Large intestine (tissue), 3 donors: ENCODE results near the gene LRRC1. TPM values are rescaled to one million over a fixed set of nuclear protein-coding genes. Genes with fewer than 3 reads are reported as not detected.

Experiments used
- DNase-seq, 2 donors: peaks; one replicate each; pipeline versions ENCODE4 v3.0.0 to v3.0.0-alpha.2; 2013
- H3K27ac ChIP-seq: one replicate; pipeline ENCODE4 v1.5.1; 2013; ENCODE audit warnings: low read length
- H3K27me3 ChIP-seq: 2 replicates; pipeline ENCODE4 v1.6.1; 2013; ENCODE audit warnings: low read length; ENCODE audit not compliant: control insufficient read depth, insufficient read depth
- H3K36me3 ChIP-seq: 2 replicates; pipeline ENCODE4 v1.6.1; 2013; ENCODE audit warnings: low read length; ENCODE audit not compliant: control insufficient read depth, insufficient read depth
- H3K4me1 ChIP-seq: one replicate; pipeline ENCODE4 v1.6.1; 2013; ENCODE audit warnings: low read length; ENCODE audit not compliant: control insufficient read depth, insufficient read depth
- H3K4me3 ChIP-seq: one replicate; pipeline ENCODE4 v1.5.1; 2013; ENCODE audit warnings: low read length
- H3K9me3 ChIP-seq: one replicate; pipeline ENCODE4 v1.6.1; 2013; ENCODE audit warnings: mild to moderate bottlenecking, low read depth, low read length, moderate library complexity; ENCODE audit not compliant: control insufficient read depth
- WGBS: methylation state at CpG from one replicate; pipeline ENCODE4 v1.1.5; 2013; ENCODE audit warnings: low lambda C conversion rate; ENCODE audit not compliant: insufficient coverage; 5-methylcytosine and 5-hydroxymethylcytosine counted together
- polyA plus RNA-seq: library from polyadenylated mRNA; unstranded; fragments of 120-200 nt; gene quantifications from one replicate; pipeline ENCODE4 v1.2.1, GENCODE V29; 2013

The LRRC1 gene
- polyA plus RNA-seq, 1 donor: 40.6 TPM

GRCh38 chr6:53790886-53791285, 3.9 kb upstream of the LRRC1 start:
- H3K36me3 ChIP-seq: no peaks in the 10 kb centered on the region
- H3K9me3 ChIP-seq: peaks cover 9% of the 10 kb centered on the region
- WGBS: 86% methylated on average over 1 of the region's 2 CpGs
- no peaks in the 10 kb centered on the region for H3K4me1 ChIP-seq
- no peak overlapping the region for H3K4me3 ChIP-seq
- H3K27me3 ChIP-seq: no peaks in the 10 kb centered on the region
- DNase-seq: no peak
- no peak overlapping the region for H3K27ac ChIP-seq

- peak overlapping the region; percentile 96 for H3K27ac ChIP-seq
- no peak overlapping the region for H3K4me3 ChIP-seq
- no CpG with 5 or more reads among the region's 2 CpGs for WGBS
- H3K27me3 ChIP-seq: no peaks in the 10 kb centered on the region
- H3K4me1 ChIP-seq: peaks cover 4% of the 10 kb centered on the region
- no peaks in the 10 kb centered on the region for H3K36me3 ChIP-seq
- peak in 1 of 2 donors; percentile 34 for DNase-seq
- H3K9me3 ChIP-seq: peaks cover 9% of the 10 kb centered on the region
Measured at GRCh38 chr6:53792016-53792415, 2.8 kb upstream of the LRRC1 start.

- H3K4me1 ChIP-seq: peaks cover 13% of the 10 kb centered on the region
- no peaks in the 10 kb centered on the region for H3K36me3 ChIP-seq
- DNase-seq: no peak
- H3K27ac ChIP-seq: peak overlapping the region; percentile 96
- H3K9me3 ChIP-seq: peaks cover 9% of the 10 kb centered on the region
- 21% methylated on average over 2 of the region's 3 CpGs for WGBS
- peak overlapping the region; percentile 70 for H3K4me3 ChIP-seq
- H3K27me3 ChIP-seq: no peaks in the 10 kb centered on the region
Measured at GRCh38 chr6:53792973-53793317, 1.9 kb upstream of the LRRC1 start.

- Histone ChIP-seq H3K27ac (peak overlapping the region; percentile 96), H3K27me3 (no peaks in the 10 kb centered on the region), H3K9me3 (peaks cover 7% of the 10 kb centered on the region), H3K36me3 (no peaks in the 10 kb centered on the region), H3K4me3 (peak overlapping the region; percentile 70), H3K4me1 (peaks cover 13% of the 10 kb centered on the region)
- DNase-seq: peak; percentile 67 to 86
- 0% methylated on average over 3 of the region's 25 CpGs for WGBS
Measured at GRCh38 chr6:53793318-53794136, 1.3 kb upstream of the LRRC1 start.

- peak; percentile 69 to 92 for DNase-seq
- Histone ChIP-seq H3K4me3 (peak overlapping the region; percentile 70), H3K9me3 (peaks cover under 1% of the 10 kb centered on the region), H3K27me3 (no peaks in the 10 kb centered on the region), H3K36me3 (no peaks in the 10 kb centered on the region), H3K4me1 (peaks cover 13% of the 10 kb centered on the region), H3K27ac (peak overlapping the region; percentile 96)
- WGBS: no CpG with 5 or more reads among the region's 27 CpGs
Measured at GRCh38 chr6:53794137-53794719, 577 bp upstream of the LRRC1 start.

- Histone ChIP-seq H3K27ac (peak overlapping the region; percentile 96), H3K36me3 (no peaks in the 10 kb centered on the region), H3K4me3 (peak overlapping the region; percentile 70), H3K4me1 (peaks cover 13% of the 10 kb centered on the region), H3K27me3 (no peaks in the 10 kb centered on the region), H3K9me3 (no peaks in the 10 kb centered on the region)
- 0% methylated on average over 2 of the region's 21 CpGs for WGBS
- DNase-seq: no peak
Measured at GRCh38 chr6:53795340-53795701, 516 bp downstream of the LRRC1 start.

GRCh38 chr6:53795702-53796450, 1.1 kb downstream of the LRRC1 start:
- Histone ChIP-seq H3K27me3 (no peaks in the 10 kb centered on the region), H3K27ac (peak overlapping the region; percentile 96), H3K4me1 (peaks cover 13% of the 10 kb centered on the region), H3K9me3 (no peaks in the 10 kb centered on the region), H3K4me3 (peak overlapping the region; percentile 70), H3K36me3 (no peaks in the 10 kb centered on the region)
- DNase-seq: peak; percentile 60 to 79
- no CpG with 5 or more reads among the region's 47 CpGs for WGBS

GRCh38 chr6:53796451-53796780, 1.6 kb downstream of the LRRC1 start:
- Histone ChIP-seq H3K4me3 (peak overlapping the region; percentile 70), H3K27me3 (no peaks in the 10 kb centered on the region), H3K9me3 (no peaks in the 10 kb centered on the region), H3K27ac (peak overlapping the region; percentile 96), H3K4me1 (peaks cover 13% of the 10 kb centered on the region), H3K36me3 (no peaks in the 10 kb centered on the region)
- WGBS: no CpG with 5 or more reads among the region's 3 CpGs
- no peak for DNase-seq

GRCh38 chr6:53796791-53797190, 2.0 kb downstream of the LRRC1 start:
- no peak for DNase-seq
- Histone ChIP-seq H3K4me3 (peak overlapping the region; percentile 70), H3K27me3 (no peaks in the 10 kb centered on the region), H3K4me1 (peaks cover 13% of the 10 kb centered on the region), H3K27ac (peak overlapping the region; percentile 96), H3K36me3 (no peaks in the 10 kb centered on the region), H3K9me3 (no peaks in the 10 kb centered on the region)
- no CpG with 5 or more reads among the region's 5 CpGs for WGBS

- Histone ChIP-seq H3K9me3 (no peaks in the 10 kb centered on the region), H3K4me3 (no peak overlapping the region), H3K27ac (peak overlapping the region; percentile 96), H3K36me3 (no peaks in the 10 kb centered on the region), H3K27me3 (no peaks in the 10 kb centered on the region), H3K4me1 (peaks cover 13% of the 10 kb centered on the region)
- no CpG with 5 or more reads among the region's 2 CpGs for WGBS
- no peak for DNase-seq
Measured at GRCh38 chr6:53797304-53797703, 2.5 kb downstream of the LRRC1 start.
